H1 (cell line): ENCODE results near the gene NDUFS4. TPM values are rescaled to one million over a fixed set of nuclear protein-coding genes. Genes with fewer than 3 reads are reported as not detected.

ENCODE experiments used
- CTCF ChIA-PET: fragments of 300-600 bp; sonication (Branson Sonifier 250); formaldehyde crosslinking; loops from one replicate; lab custom pipeline; 2021; ENCODE audit not compliant: partially characterized antibody; lab: Charles Lee
- POLR2A ChIA-PET: fragments of 300-600 bp; sonication (Branson Sonifier 250); formaldehyde crosslinking; loops from one replicate; lab custom pipeline; 2021; ENCODE audit warnings: inconsistent platforms; ENCODE audit not compliant: partially characterized antibody; lab: Charles Lee
- DNase-seq, 2 experiments: peaks; one replicate each; pipeline versions ENCODE4 v3.0.0 to v3.0.0-alpha.2; 2010 to 2022; ENCODE audit warnings: low spot score in 2 of 2, low read depth in 1 of 2, mixed read lengths in 1 of 2
- FAIRE-seq: peaks from 2 replicates; lab custom pipeline; 2011; peaks lifted over from hg19 to GRCh38; lab: Jason Lieb, UNC
- H2AFZ ChIP-seq: 2 replicates; pipeline ENCODE4 v1.8.1; 2012; ENCODE audit warnings: low read length, inconsistent platforms
- H2AK5ac ChIP-seq: 2 replicates; pipeline ENCODE4 v1.6.1; 2013; ENCODE audit warnings: low read depth, low read length
- H2BK120ac ChIP-seq: replicated peaks from 2 replicates; pipeline ENCODE3; 2013; ENCODE audit warnings: low read depth, low read length, inconsistent platforms
- H2BK12ac ChIP-seq: 2 replicates; pipeline ENCODE4 v1.6.1; 2013; ENCODE audit warnings: low read depth, low read length
- H2BK15ac ChIP-seq: 2 replicates; pipeline ENCODE4 v1.6.1; 2013; ENCODE audit warnings: low read length
- H2BK20ac ChIP-seq: 2 replicates; pipeline ENCODE4 v1.6.1; 2013; ENCODE audit warnings: low read length
- H2BK5ac ChIP-seq: 2 replicates; pipeline ENCODE4 v1.6.1; 2013; ENCODE audit warnings: low read depth, low read length
- H3K14ac ChIP-seq: 2 replicates; pipeline ENCODE4 v1.6.1; 2013; ENCODE audit warnings: inconsistent platforms; ENCODE audit not compliant: insufficient read length
- H3K18ac ChIP-seq: 2 replicates; pipeline ENCODE4 v1.6.1; 2013; ENCODE audit warnings: low read length; ENCODE audit errors: extremely low read depth
- H3K23ac ChIP-seq: 2 replicates; pipeline ENCODE4 v1.6.1; 2013; ENCODE audit warnings: inconsistent platforms; ENCODE audit not compliant: insufficient read length
- H3K23me2 ChIP-seq: 2 replicates; pipeline ENCODE4 v1.6.1; 2013; ENCODE audit warnings: low read depth, low read length
- H3K27ac ChIP-seq: 2 replicates; pipeline ENCODE4 v1.6.1; 2011; ENCODE audit warnings: low read depth, low read length, inconsistent platforms
- H3K27me3 ChIP-seq, 4 experiments: replicated peaks in 1 of 4; 1 replicate in 1 of 4; 2 replicates in 3 of 4; pipeline versions ENCODE4 v1.6.1 to v1.8.1; 2011 to 2013; ENCODE audit warnings: low read length in 3 of 4, mild to moderate bottlenecking in 3 of 4, inconsistent platforms in 2 of 4, mixed read lengths in 2 of 4, moderate library complexity in 1 of 4; ENCODE audit not compliant: control insufficient read depth in 3 of 4, insufficient read depth in 3 of 4; ENCODE audit errors: extremely low read depth in 1 of 4
- H3K36me3 ChIP-seq, 4 experiments: 2 replicates each; pipeline versions ENCODE4 v1.6.1 to v1.8.1; 2011 to 2013; ENCODE audit warnings: mild to moderate bottlenecking in 4 of 4, low read length in 3 of 4, moderate library complexity in 2 of 4, control low read depth in 1 of 4, inconsistent platforms in 1 of 4; ENCODE audit not compliant: insufficient read depth in 4 of 4, control insufficient read depth in 2 of 4
- H3K4ac ChIP-seq: replicated peaks from 2 replicates; pipeline ENCODE3; 2013; ENCODE audit warnings: low read length, low read depth, mixed read lengths, inconsistent platforms; ENCODE audit not compliant: insufficient read length
- H3K4me1 ChIP-seq, 4 experiments: replicated peaks in 1 of 4; 1 replicate in 1 of 4; 2 replicates in 3 of 4; pipeline versions ENCODE4 v1.6.1 to v1.8.1; 2011 to 2013; ENCODE audit warnings: low read length in 3 of 4, inconsistent platforms in 2 of 4, mixed read lengths in 1 of 4; ENCODE audit not compliant: insufficient read depth in 4 of 4, control insufficient read depth in 3 of 4
- H3K4me2 ChIP-seq, 2 experiments: 2 replicates each; pipeline versions ENCODE4 v1.6.1 to v1.8.1; 2011 to 2013; ENCODE audit warnings: low read depth in 2 of 2, low read length in 2 of 2, control low read depth in 1 of 2, inconsistent platforms in 1 of 2, mild to moderate bottlenecking in 1 of 2; ENCODE audit not compliant: insufficient read depth in 1 of 2
- H3K4me3 ChIP-seq, 4 experiments: fragments of 200-600, 300-600 bp in 1 of 4; sonication (generic), shearing (Covaris generic), sonication (Bioruptor Twin) in 1 of 4; 2 replicates each; pipeline versions ENCODE4 v1.5.1 to v1.8.1; 2011 to 2016; ENCODE audit warnings: low read length in 4 of 4, low read depth in 3 of 4, control low read depth in 2 of 4, inconsistent platforms in 2 of 4, mild to moderate bottlenecking in 2 of 4, mixed read lengths in 1 of 4, moderate library complexity in 1 of 4; ENCODE audit not compliant: insufficient read depth in 2 of 4; ENCODE audit errors: extremely low read depth in 1 of 4
- H3K56ac ChIP-seq: replicated peaks from 2 replicates; pipeline ENCODE3; 2013; ENCODE audit warnings: low read depth, mild to moderate bottlenecking, mixed read lengths, low read length, inconsistent platforms; ENCODE audit not compliant: insufficient read length
- H3K79me1 ChIP-seq: 2 replicates; pipeline ENCODE4 v1.6.1; 2013; ENCODE audit warnings: low read depth, low read length, control low read depth
- H3K79me2 ChIP-seq, 2 experiments: 2 replicates each; pipeline versions ENCODE4 v1.6.1 to v1.8.1; 2012 to 2013; ENCODE audit warnings: low read length in 2 of 2, mild to moderate bottlenecking in 2 of 2, inconsistent platforms in 1 of 2; ENCODE audit not compliant: insufficient read depth in 2 of 2, control insufficient read depth in 1 of 2
- H3K9ac ChIP-seq, 4 experiments: replicated peaks in 1 of 4; 1 replicate in 1 of 4; 2 replicates in 3 of 4; pipeline versions ENCODE4 v1.6.1 to v1.8.1; 2011 to 2013; ENCODE audit warnings: low read depth in 3 of 4, low read length in 3 of 4, control low read depth in 2 of 4, mild to moderate bottlenecking in 2 of 4, moderate library complexity in 2 of 4, inconsistent platforms in 1 of 4; ENCODE audit errors: extremely low read depth in 1 of 4
- H3K9me3 ChIP-seq, 2 experiments: 2 replicates each; pipeline versions ENCODE4 v1.6.1 to v1.8.1; 2012 to 2013; ENCODE audit warnings: mild to moderate bottlenecking in 2 of 2, moderate library complexity in 2 of 2, control low read depth in 1 of 2, inconsistent platforms in 1 of 2, low read depth in 1 of 2, low read length in 1 of 2, mixed read lengths in 1 of 2; ENCODE audit not compliant: insufficient read depth in 2 of 2
- H4K20me1 ChIP-seq, 2 experiments: replicated peaks in 1 of 2; 2 replicates each; pipeline versions ENCODE3 to v1.8.1; 2011 to 2013; ENCODE audit warnings: inconsistent platforms in 2 of 2, low read length in 2 of 2, mild to moderate bottlenecking in 1 of 2; ENCODE audit not compliant: insufficient read depth in 2 of 2, control insufficient read depth in 1 of 2
- H4K5ac ChIP-seq: 2 replicates; pipeline ENCODE4 v1.6.1; 2013; ENCODE audit warnings: low read length, low read depth, mixed read lengths, inconsistent platforms; ENCODE audit not compliant: insufficient read length
- H4K8ac ChIP-seq: 2 replicates; pipeline ENCODE4 v1.8.0; 2013; ENCODE audit warnings: mild to moderate bottlenecking, moderate library complexity, low read length, inconsistent platforms; ENCODE audit not compliant: insufficient read depth; ENCODE audit errors: extremely low read depth
- H4K91ac ChIP-seq: replicated peaks from 2 replicates; pipeline ENCODE3; 2013; ENCODE audit warnings: low read length, mixed read lengths, inconsistent platforms; ENCODE audit not compliant: insufficient read length
- BRCA1 ChIP-seq: IDR thresholded peaks from 2 replicates; pipeline ENCODE4 v1.6.1; 2012; ENCODE audit warnings: low read depth, low read length, improper control_type of control experiment
- CBX8 ChIP-seq: fragments of 300-800, 300-1000 bp; sonication (generic); IDR thresholded peaks from 2 replicates; pipeline ENCODE4 v1.7.1; 2016; ENCODE audit warnings: low read depth, low read length, borderline replicate concordance
- CEBPB ChIP-seq: IDR thresholded peaks from 2 replicates; pipeline ENCODE4 v1.6.1; 2012; ENCODE audit warnings: low read depth, low read length
- CREB1 ChIP-seq: IDR thresholded peaks from 2 replicates; pipeline ENCODE4 v1.6.1; 2012; ENCODE audit warnings: inconsistent platforms
- EP300 ChIP-seq, 2 experiments: IDR thresholded peaks; 1 replicate in 1 of 2; 2 replicates in 1 of 2; pipeline ENCODE4 v1.6.1; 2011 to 2012; ENCODE audit warnings: low read depth in 2 of 2, low read length in 2 of 2, mild to moderate bottlenecking in 2 of 2, borderline replicate concordance in 1 of 2, inconsistent platforms in 1 of 2, moderate library complexity in 1 of 2
- HDAC6 ChIP-seq: IDR thresholded peaks from one replicate; pipeline ENCODE4 v1.7.1; 2012; ENCODE audit warnings: low read depth, mild to moderate bottlenecking, inconsistent platforms, low read length, moderate library complexity
- JUN ChIP-seq: IDR thresholded peaks from 2 replicates; pipeline ENCODE4 v1.6.1; 2011; ENCODE audit warnings: low read depth, mild to moderate bottlenecking, improper control_type of control experiment, low read length
- JUND ChIP-seq: IDR thresholded peaks from 2 replicates; pipeline ENCODE4 v1.6.1; 2011; ENCODE audit warnings: mild to moderate bottlenecking, improper control_type of control experiment, low read length
- NANOG ChIP-seq: IDR thresholded peaks from 2 replicates; pipeline ENCODE4 v1.6.1; 2011; ENCODE audit warnings: low read length, low read depth, mild to moderate bottlenecking, inconsistent platforms; ENCODE audit not compliant: insufficient read depth, poor library complexity, severe bottlenecking
- PHF8 ChIP-seq: fragments of 200-600 bp; sonication (generic); conservative IDR thresholded peaks from 2 replicates; pipeline ENCODE4 v1.7.1; 2012; ENCODE audit warnings: low read depth, mild to moderate bottlenecking, inconsistent platforms, low read length, moderate library complexity
- POLR2A ChIP-seq, 2 experiments: IDR thresholded peaks; 1 replicate in 1 of 2; 2 replicates in 1 of 2; pipeline ENCODE4 v1.6.1; 2011; ENCODE audit warnings: low read depth in 2 of 2, low read length in 2 of 2, mild to moderate bottlenecking in 2 of 2; ENCODE audit errors: control extremely low read depth in 1 of 2
- RFX5 ChIP-seq: IDR thresholded peaks from 2 replicates; pipeline ENCODE4 v1.6.1; 2011; ENCODE audit warnings: low read depth, low read length, improper control_type of control experiment, borderline replicate concordance
- SIX5 ChIP-seq: IDR thresholded peaks from 2 replicates; pipeline ENCODE4 v1.6.1; 2011; ENCODE audit warnings: mild to moderate bottlenecking, low read depth, low read length
- SP2 ChIP-seq: IDR thresholded peaks from 2 replicates; pipeline ENCODE4 v1.6.1; 2012; ENCODE audit warnings: mild to moderate bottlenecking, low read length, inconsistent platforms
- SP4 ChIP-seq: IDR thresholded peaks from 2 replicates; pipeline ENCODE4 v1.6.1; 2012; ENCODE audit warnings: low read length, inconsistent platforms
- TEAD4 ChIP-seq: IDR thresholded peaks from 2 replicates; pipeline ENCODE4 v1.6.1; 2012; ENCODE audit warnings: low read depth, low read length, inconsistent platforms, mixed read lengths
- WGBS, 2 experiments: shearing (Covaris generic) in 1 of 2; methylation state at CpG; one replicate each; pipeline versions ENCODE4 v1.1.6 to v1.1.7; 2013 to 2015; ENCODE audit warnings: low lambda C conversion rate in 2 of 2, mixed read lengths in 2 of 2, inconsistent platforms in 1 of 2, low coverage in 1 of 2, missing lambda C conversion rate in 1 of 2; ENCODE audit not compliant: insufficient replicate concordance in 2 of 2, insufficient coverage in 1 of 2, insufficient read length in 1 of 2; ENCODE audit errors: extremely low coverage in 1 of 2, missing lambda C conversion rate in 1 of 2; 5-methylcytosine and 5-hydroxymethylcytosine counted together
- polyA plus RNA-seq, 7 experiments: library from polyadenylated mRNA; depleted of rRNA in 3 of 7; stranded (reverse) in 5 of 7; unstranded in 2 of 7; fragments of >200 nt in 5 of 7; fragments of 200-250 nt in 2 of 7; gene quantifications; 1 replicate in 5 of 7; 2 replicates in 1 of 7; 4 replicates in 1 of 7; pipeline versions ENCODE4 v1.2.1 to v1.2.3, GENCODE V29; 2011 to 2013; ENCODE audit warnings: missing spikeins in 2 of 7, mixed read lengths in 2 of 7
- total RNA-seq: library from RNA; stranded (reverse); fragmentation: NEBNext Ultra II Directional; extraction: Animal tissue kit (Norgen Biotek cat#: 25700); gene quantifications from 2 replicates; pipeline ENCODE4 v1.2.1, GENCODE V29; 2021

NDUFS4 gene
- total and polyA plus RNA-seq, 2 of the 8 experiments (the other 6 are each of a cell fraction or from before 2014, with no cell fraction given) = 74.6 to 75.9 TPM

- 0% methylated on average over 2 of the region's 2 CpGs; no CpG with 5 or more reads in 1 of the 2 experiments for WGBS, 2 experiments
- peak in 1 of 2 experiments; percentile 13 for DNase-seq
- H2AK5ac ChIP-seq = no peak overlapping the region
- TF ChIP-seq CBX8 (no peak), POLR2A (IDR thresholded peaks at IDR 0.05; ENCODE audit: control extremely low read depth in 1 of 2, low read depth in 2 of 2, low read length in 2 of 2) (no peak), EP300 (IDR thresholded peaks at IDR 0.05; ENCODE audit: borderline replicate concordance in 1 of 2, low read depth in 2 of 2, low read length in 2 of 2) (no peak), CREB1 (no peak), BRCA1 (no peak), PHF8 (no peak), HDAC6 (no peak), JUND (no peak), RFX5 (no peak), CEBPB (peak; percentile 31; the same call in 1 of the 2 replicates), NANOG (peak; percentile 49), TEAD4 (no peak), SIX5 (no peak), SP2 (no peak), JUN (no peak), SP4 (no peak)
These were observed 14.7 kb upstream of the NDUFS4 start for GRCh38 chr5:53545744-53546143.

More at GRCh38 chr5:53545744-53546143, 14.7 kb upstream of the NDUFS4 start:
- Histone ChIP-seq H3K27me3 (no peaks in the 10 kb centered on the region), H2BK12ac (no peak overlapping the region), H3K9ac (no peak overlapping the region), H3K14ac (no peak overlapping the region), H3K18ac (no peak overlapping the region; the same call in 1 of the 2 replicates), H3K79me1 (no peaks in the 10 kb centered on the region), H2BK120ac (no peak overlapping the region), H4K8ac (no peak overlapping the region), H3K9me3 (peaks cover 0 to under 1% of the 10 kb centered on the region in 2 experiments; a peak in 1 of 4 replicates), H2BK15ac (no peak overlapping the region), H3K4me3 (peak overlapping the region in 1 of 4 experiments; percentile 43; a peak in 1 of 8 replicates), H3K56ac (no peak overlapping the region), H3K4me2 (peak overlapping the region; percentile 45 to 53; a peak in 3 of 4 replicates), H4K20me1 (no peaks in the 10 kb centered on the region), H3K23me2 (no peaks in the 10 kb centered on the region), H3K4ac (no peak overlapping the region), H3K79me2 (no peaks in the 10 kb centered on the region), H3K36me3 (no peaks in the 10 kb centered on the region), H4K5ac (peak overlapping the region; percentile 85), H3K27ac (no peak overlapping the region), H2BK20ac (no peak overlapping the region), H4K91ac (no peak overlapping the region), H2AFZ (no peak overlapping the region), H3K23ac (no peak overlapping the region), H2BK5ac (no peak overlapping the region), H3K4me1 (peaks cover 0 to 10% (median 5%) of the 10 kb centered on the region in 4 experiments; a peak in 3 of 7 replicates)
- POLR2A ChIA-PET = interaction anchor here (1.6 kb wide), 1 partner anchor 11 kb away, joined by 3 read pairs; no protein-coding TSS in a partner anchor
- CTCF ChIA-PET = no interaction called here
- FAIRE-seq = peak; percentile 97
